Endodermal cell (in vitro differentiated cells): ENCODE data around the gene DSCAML1. TPM values are rescaled to one million over a fixed set of nuclear protein-coding genes. Genes with fewer than 3 reads are reported as not detected.

Experiments
- DNase-seq: peaks from one replicate; pipeline ENCODE4 v3.0.0-alpha.2; 2017
- H3K27ac ChIP-seq: 2 replicates; pipeline ENCODE4 v1.5.1; 2013; ENCODE audit warnings: mild to moderate bottlenecking, low read depth, low read length, moderate library complexity
- H3K27me3 ChIP-seq: 2 replicates; pipeline ENCODE4 v1.6.1; 2013; ENCODE audit warnings: mild to moderate bottlenecking, low read length, moderate library complexity; ENCODE audit not compliant: insufficient read depth, control insufficient read depth, poor library complexity, severe bottlenecking
- H3K36me3 ChIP-seq: 2 replicates; pipeline ENCODE4 v1.7.0; 2013; ENCODE audit warnings: mild to moderate bottlenecking, low read length, moderate library complexity; ENCODE audit not compliant: control insufficient read depth, insufficient read depth
- H3K4me1 ChIP-seq: one replicate; pipeline ENCODE4 v1.7.0; 2013; ENCODE audit warnings: low read length; ENCODE audit not compliant: control insufficient read depth, insufficient read depth
- H3K4me3 ChIP-seq: 2 replicates; pipeline ENCODE4 v1.5.1; 2013; ENCODE audit warnings: mild to moderate bottlenecking, low read length, moderate library complexity
- H3K9ac ChIP-seq: 2 replicates; pipeline ENCODE4 v1.6.1; 2013; ENCODE audit warnings: mild to moderate bottlenecking, low read length, moderate library complexity; ENCODE audit not compliant: poor library complexity, severe bottlenecking; ENCODE audit errors: extremely low read depth
- H3K9me3 ChIP-seq: 2 replicates; pipeline ENCODE4 v1.6.1; 2013; ENCODE audit warnings: mild to moderate bottlenecking, low read length, moderate library complexity; ENCODE audit not compliant: control insufficient read depth
- H3K27ac Mint-ChIP-seq: 2 replicates; pipeline ENCODE4 v1.8.0; 2020; ENCODE audit warnings: mixed read lengths
- H3K27me3 Mint-ChIP-seq: 2 replicates; pipeline ENCODE4 v1.8.0; 2021; ENCODE audit warnings: mild to moderate bottlenecking, mixed read lengths; ENCODE audit not compliant: insufficient read depth
- H3K36me3 Mint-ChIP-seq: 2 replicates; pipeline ENCODE4 v1.8.0; 2020; ENCODE audit warnings: low read depth, mixed read lengths
- H3K4me1 Mint-ChIP-seq: 2 replicates; pipeline ENCODE4 v1.8.0; 2020; ENCODE audit warnings: mixed read lengths
- H3K4me3 Mint-ChIP-seq: 2 replicates; pipeline ENCODE4 v1.8.0; 2020; ENCODE audit warnings: mild to moderate bottlenecking, moderate library complexity, mixed read lengths
- H3K9me3 Mint-ChIP-seq: 2 replicates; pipeline ENCODE4 v1.8.0; 2020; ENCODE audit warnings: mild to moderate bottlenecking, mixed read lengths
- CTCF ChIP-seq: fragments of 200-600 bp; sonication (generic); conservative IDR thresholded peaks from 2 replicates; pipeline ENCODE4 v1.5.0; 2021; ENCODE audit warnings: antibody characterized with exemption, mild to moderate bottlenecking
- WGBS, 2 experiments: methylation state at CpG; one replicate each; pipeline versions ENCODE4 v1.1.5 to v1.1.7; 2013; ENCODE audit warnings: missing lambda C conversion rate in 2 of 2, mixed read lengths in 1 of 2; ENCODE audit not compliant: insufficient coverage in 1 of 2, insufficient read length in 1 of 2; 5-methylcytosine and 5-hydroxymethylcytosine counted together
- total RNA-seq, 2 donors: library from RNA; stranded (reverse); fragmentation: NEBNext Ultra II Directional in 1 of 2; extraction: Animal tissue kit (Norgen Biotek cat#: 25700) in 1 of 2; gene quantifications; 2 replicates in 1 of 2; 3 replicates in 1 of 2; pipeline ENCODE4 v1.2.1, GENCODE V29; 2021

DSCAML1 gene
- total RNA-seq, 2 donors from 2014 or later, result 5.6 to 10.9 TPM

- WGBS, 2 experiments, result 38 to 49% methylated on average over 4 to 7 of the region's 7 CpGs
- no peaks in the 10 kb centered on the region for H3K9me3 Mint-ChIP-seq
- peak; percentile 72 for DNase-seq
- TF ChIP-seq CTCF, result no peak
- H3K4me3 Mint-ChIP-seq, result no peak overlapping the region
- peaks cover 17% of the 10 kb centered on the region for H3K4me1 ChIP-seq
- H3K27ac ChIP-seq, result peak overlapping the region; percentile 14
- H3K27me3 Mint-ChIP-seq, result peaks cover 33% of the 10 kb centered on the region
- no peaks in the 10 kb centered on the region for H3K9me3 ChIP-seq
- no peaks in the 10 kb centered on the region for H3K36me3 Mint-ChIP-seq
- H3K9ac ChIP-seq, result no peak overlapping the region
- no peak overlapping the region for H3K4me3 ChIP-seq
- no peaks in the 10 kb centered on the region for H3K36me3 ChIP-seq
- peaks cover 19% of the 10 kb centered on the region for H3K4me1 Mint-ChIP-seq
- H3K27ac Mint-ChIP-seq, result no peak overlapping the region
- peaks cover 31% of the 10 kb centered on the region for H3K27me3 ChIP-seq
These were observed 126.1 kb downstream of the DSCAML1 start for GRCh38 chr11:117670924-117671323.

GRCh38 chr11:117670443-117670842, 126.6 kb downstream of the DSCAML1 start:
- H3K27me3 ChIP-seq, result peaks cover 26% of the 10 kb centered on the region
- WGBS, 2 experiments, result 56 to 57% methylated on average over 5 of the region's 5 CpGs
- H3K27me3 Mint-ChIP-seq, result peaks cover 31% of the 10 kb centered on the region
- no peak overlapping the region for H3K4me3 Mint-ChIP-seq
- H3K4me3 ChIP-seq, result no peak overlapping the region
- no peaks in the 10 kb centered on the region for H3K36me3 Mint-ChIP-seq
- TF ChIP-seq CTCF, result no peak
- H3K4me1 ChIP-seq, result peaks cover 17% of the 10 kb centered on the region
- H3K9ac ChIP-seq, result no peak overlapping the region
- H3K27ac ChIP-seq, result peak overlapping the region; percentile 14
- DNase-seq, result no peak
- no peaks in the 10 kb centered on the region for H3K9me3 ChIP-seq
- no peaks in the 10 kb centered on the region for H3K9me3 Mint-ChIP-seq
- H3K36me3 ChIP-seq, result no peaks in the 10 kb centered on the region
- peaks cover 19% of the 10 kb centered on the region for H3K4me1 Mint-ChIP-seq
- no peak overlapping the region for H3K27ac Mint-ChIP-seq

GRCh38 chr11:117669616-117670015, 127.4 kb downstream of the DSCAML1 start:
- no peak overlapping the region for H3K27ac Mint-ChIP-seq
- Histone ChIP-seq H3K9ac (no peak overlapping the region), H3K27ac (no peak overlapping the region), H3K4me1 (peaks cover 17% of the 10 kb centered on the region), H3K9me3 (no peaks in the 10 kb centered on the region), H3K27me3 (peaks cover 26% of the 10 kb centered on the region), H3K36me3 (no peaks in the 10 kb centered on the region), H3K4me3 (no peak overlapping the region)
- no peak for DNase-seq
- no peak overlapping the region for H3K4me3 Mint-ChIP-seq
- H3K36me3 Mint-ChIP-seq, result no peaks in the 10 kb centered on the region
- H3K9me3 Mint-ChIP-seq, result no peaks in the 10 kb centered on the region
- 88 to 93% methylated on average over 4 of the region's 4 CpGs for WGBS, 2 experiments
- TF ChIP-seq CTCF, result no peak
- peaks cover 25% of the 10 kb centered on the region for H3K4me1 Mint-ChIP-seq
- H3K27me3 Mint-ChIP-seq, result peaks cover 31% of the 10 kb centered on the region
